Fibroblast of pulmonary artery (primary cell): Measurements from ENCODE around the gene ADPRH.
"Not testable (repeated sequence)": the region's sequence is repeated elsewhere in the genome, so short reads cannot be mapped to it uniquely, and the experiment has no call there.

Source experiments
- DNase-seq: peaks from one replicate; pipeline ENCODE4 v3.0.0-alpha.2; 2010; ENCODE audit warnings: low read depth
- H3K4me3 ChIP-seq: replicated peaks from 2 replicates; pipeline ENCODE4 v1.5.1; 2011; ENCODE audit warnings: low read depth, mild to moderate bottlenecking, control low read depth, low read length, moderate library complexity
- CTCF ChIP-seq: IDR thresholded peaks from 2 replicates; pipeline ENCODE4 v1.5.1; 2011; ENCODE audit warnings: mild to moderate bottlenecking, control low read depth, low read length, inconsistent platforms; ENCODE audit errors: missing control alignments

Gene ADPRH

GRCh38 chr3:119541547-119541946 lies 37.7 kb upstream of the ADPRH start:
- no peak for TF ChIP-seq CTCF
- no peak for DNase-seq
- no peak overlapping the region for H3K4me3 ChIP-seq

GRCh38 chr3:119542168-119542767 lies 37.0 kb upstream of the ADPRH start:
- DNase-seq: no peak
- H3K4me3 ChIP-seq: no peak overlapping the region
- TF ChIP-seq CTCF: no peak

- H3K4me3 ChIP-seq: no peak overlapping the region
- TF ChIP-seq CTCF: no peak
- no peak for DNase-seq
Observed at GRCh38 chr3:119543147-119543546, 36.1 kb upstream of the ADPRH start.

GRCh38 chr3:119547227-119547626 lies 32.1 kb upstream of the ADPRH start:
- no peak overlapping the region for H3K4me3 ChIP-seq
- DNase-seq: no peak
- no peak for TF ChIP-seq CTCF

GRCh38 chr3:119548341-119548740 lies 31.0 kb upstream of the ADPRH start:
- no peak overlapping the region for H3K4me3 ChIP-seq
- peak; percentile 4 for DNase-seq
- TF ChIP-seq CTCF: no peak

GRCh38 chr3:119550192-119550910 lies 28.9 kb upstream of the ADPRH start:
- no peak overlapping the region for H3K4me3 ChIP-seq
- DNase-seq: peak; percentile 7
- no peak for TF ChIP-seq CTCF

GRCh38 chr3:119551598-119551997 lies 27.7 kb upstream of the ADPRH start:
- no peak for TF ChIP-seq CTCF
- H3K4me3 ChIP-seq: no peak overlapping the region
- DNase-seq: no peak

- DNase-seq, H3K4me3 ChIP-seq: not testable (repeated sequence)
Observed at GRCh38 chr3:119552928-119553327, 26.4 kb upstream of the ADPRH start.
